Esophagus (tissue), 2 donors: ENCODE results near the gene PNMA3. TPM values are rescaled to one million over a fixed set of nuclear protein-coding genes. Genes with fewer than 3 reads are reported as not detected.
"Not testable (repeated sequence)": the region's sequence is repeated elsewhere in the genome, so short reads cannot be mapped to it uniquely, and the experiment has no call there.

Source experiments
- H3K27ac ChIP-seq, 2 donors: one replicate each; pipeline ENCODE4 v1.5.1; 2013; ENCODE audit warnings: low read depth in 2 of 2, mild to moderate bottlenecking in 2 of 2, inconsistent platforms in 1 of 2, low read length in 1 of 2, moderate library complexity in 1 of 2
- H3K27me3 ChIP-seq, 2 donors: one replicate each; pipeline ENCODE4 v1.6.1; 2013; ENCODE audit warnings: low read length in 2 of 2, control low read depth in 1 of 2, mild to moderate bottlenecking in 1 of 2; ENCODE audit not compliant: insufficient read depth in 2 of 2, control insufficient read depth in 1 of 2
- H3K36me3 ChIP-seq, 2 donors: one replicate each; pipeline ENCODE4 v1.6.1; 2013; ENCODE audit warnings: low read length in 1 of 2; ENCODE audit not compliant: control insufficient read depth in 2 of 2, insufficient read depth in 2 of 2
- H3K4me1 ChIP-seq, 2 donors: one replicate each; pipeline ENCODE4 v1.6.1; 2013; ENCODE audit warnings: low read length in 1 of 2; ENCODE audit not compliant: control insufficient read depth in 2 of 2, insufficient read depth in 2 of 2
- H3K4me3 ChIP-seq, 2 donors: one replicate each; pipeline ENCODE4 v1.5.1; 2013; ENCODE audit warnings: low read length in 2 of 2, mild to moderate bottlenecking in 2 of 2, low read depth in 1 of 2, moderate library complexity in 1 of 2
- H3K9me3 ChIP-seq, 2 donors: one replicate each; pipeline ENCODE4 v1.6.1; 2013; ENCODE audit warnings: mild to moderate bottlenecking in 2 of 2, low read depth in 1 of 2, low read length in 1 of 2, moderate library complexity in 1 of 2; ENCODE audit not compliant: control insufficient read depth in 2 of 2, insufficient read depth in 1 of 2
- WGBS, 2 donors: extraction: QIAGEN DNeasy Blood & Tissue Kit; methylation state at CpG; one replicate each; pipeline ENCODE4 v1.1.7; 2013; 5-methylcytosine and 5-hydroxymethylcytosine counted together
- polyA plus RNA-seq, 2 donors: library from polyadenylated mRNA; stranded (reverse); fragments of 200-250 nt; gene quantifications; one replicate each; pipeline ENCODE4 v1.2.3, GENCODE V29; 2013
- donor health status: healthy with polysubstance abuse.
- donor health status: Bipolar disorder and iron deficiency.

PNMA3 gene
- polyA plus RNA-seq = under 1 TPM; 0.19 to 0.45 TPM

- Histone ChIP-seq H3K9me3 (no peaks in the 10 kb centered on the region), H3K4me1 (no peaks in the 10 kb centered on the region), H3K27me3 (peaks cover 0 to 5% of the 10 kb centered on the region in 2 donors), H3K27ac (no peak within 1 kb of the TSS), H3K36me3 (no peaks in the 10 kb centered on the region), H3K4me3 (no peak within 1 kb of the TSS)
- 7 to 41% methylated on average over 13 to 78 of the region's 80 CpGs for WGBS, 2 donors
These were observed at the start of gene PNMA3 for GRCh38 chrX:153055871-153056749. PNMA3 (plus strand) TSS chrX:153056470; CDS start chrX:153057056, 586 bp downstream.

- H3K27me3 ChIP-seq, H3K9me3 ChIP-seq, H3K4me1 ChIP-seq, H3K4me3 ChIP-seq, H3K36me3 ChIP-seq, H3K27ac ChIP-seq: not testable (repeated sequence)
- WGBS, 2 donors = 38 to 53% methylated on average over 1 to 2 of the region's 2 CpGs
These were observed 39.1 kb upstream of the PNMA3 start for GRCh38 chrX:153017174-153017573.

- Histone ChIP-seq H3K9me3 (no peaks in the 10 kb centered on the region), H3K4me1 (no peaks in the 10 kb centered on the region), H3K4me3 (no peak overlapping the region), H3K36me3 (no peaks in the 10 kb centered on the region), H3K27ac (no peak overlapping the region), H3K27me3 (peaks cover 0 to 3% of the 10 kb centered on the region in 2 donors)
- 47 to 64% methylated on average over 3 of the region's 3 CpGs for WGBS, 2 donors
These were observed 37.1 kb upstream of the PNMA3 start for GRCh38 chrX:153019166-153019565.

GRCh38 chrX:153026501-153026900, 29.8 kb upstream of the PNMA3 start:
- H3K9me3 ChIP-seq, H3K27ac ChIP-seq, H3K27me3 ChIP-seq, H3K4me1 ChIP-seq, H3K36me3 ChIP-seq, H3K4me3 ChIP-seq: not testable (repeated sequence)
- WGBS, 2 donors = 86 to 89% methylated on average over 2 of the region's 2 CpGs

GRCh38 chrX:153028487-153028886, 27.8 kb upstream of the PNMA3 start:
- H3K36me3 ChIP-seq, H3K27me3 ChIP-seq, H3K9me3 ChIP-seq, H3K4me3 ChIP-seq, H3K4me1 ChIP-seq, H3K27ac ChIP-seq: not testable (repeated sequence)
- 72 to 80% methylated on average over 6 to 11 of the region's 11 CpGs for WGBS, 2 donors

- WGBS, 2 donors = 77 to 80% methylated on average over 2 of the region's 2 CpGs
- H3K4me3 ChIP-seq = no peak overlapping the region
- no peaks in the 10 kb centered on the region for H3K27me3 ChIP-seq
- H3K36me3 ChIP-seq = no peaks in the 10 kb centered on the region
- no peak overlapping the region for H3K27ac ChIP-seq
- H3K4me1 ChIP-seq = peaks cover 0 to 5% of the 10 kb centered on the region in 2 donors
- no peaks in the 10 kb centered on the region for H3K9me3 ChIP-seq
These were observed 27.1 kb upstream of the PNMA3 start for GRCh38 chrX:153029162-153029561.

GRCh38 chrX:153029875-153030274, 26.4 kb upstream of the PNMA3 start:
- H3K27ac ChIP-seq = no peak overlapping the region

GRCh38 chrX:153030801-153031200, 25.5 kb upstream of the PNMA3 start:
- peaks cover 0 to 5% of the 10 kb centered on the region in 2 donors for H3K4me1 ChIP-seq
- no peak overlapping the region for H3K27ac ChIP-seq
- WGBS, 2 donors = 90 to 91% methylated on average over 11 to 12 of the region's 12 CpGs
- no peak overlapping the region for H3K4me3 ChIP-seq
- H3K9me3 ChIP-seq = no peaks in the 10 kb centered on the region
- H3K36me3 ChIP-seq = no peaks in the 10 kb centered on the region
- H3K27me3 ChIP-seq = no peaks in the 10 kb centered on the region

More at GRCh38 chrX:153029875-153030274, 26.4 kb upstream of the PNMA3 start:
- 77 to 83% methylated on average over 11 of the region's 11 CpGs for WGBS, 2 donors
- Histone ChIP-seq H3K27me3 (no peaks in the 10 kb centered on the region), H3K36me3 (no peaks in the 10 kb centered on the region), H3K4me3 (no peak overlapping the region), H3K9me3 (no peaks in the 10 kb centered on the region), H3K4me1 (peaks cover 0 to 5% of the 10 kb centered on the region in 2 donors)

- peak overlapping the region in 1 of 2 donors; percentile 4 for H3K4me3 ChIP-seq
These were observed 23.7 kb upstream of the PNMA3 start for GRCh38 chrX:153032397-153033118.

More at GRCh38 chrX:153032397-153033118, 23.7 kb upstream of the PNMA3 start:
- Histone ChIP-seq H3K36me3 (no peaks in the 10 kb centered on the region), H3K4me1 (peaks cover 0 to 5% of the 10 kb centered on the region in 2 donors), H3K27ac (no peak overlapping the region), H3K9me3 (no peaks in the 10 kb centered on the region), H3K27me3 (no peaks in the 10 kb centered on the region)
- 17 to 36% methylated on average over 64 of the region's 64 CpGs for WGBS, 2 donors
